IMR-90 (cell line): ENCODE results near the gene CDH15. TPM values are rescaled to one million over a fixed set of nuclear protein-coding genes. Genes with fewer than 3 reads are reported as not detected.

Experiments used
- ATAC-seq: fragments of 200-7000 bp; cut with Tn5 transposase; 2 replicates; pipeline ENCODE4 v1.9.1; 2020; ENCODE audit warnings: low read depth, mild to moderate bottlenecking, moderate library complexity
- BruUV-seq: library from RNA; stranded (reverse); fragments of 400-500 nt; replicated peaks from 2 replicates; lab custom pipeline; 2021; lab: Mats Ljungman, UMichigan
- CTCF ChIA-PET: fragments of 300-600 bp; formaldehyde crosslinking; extraction: SDS; loops from one replicate; lab custom pipeline; 2021; ENCODE audit warnings: antibody characterized with exemption; lab: Yijun Ruan, JAX
- POLR2A ChIA-PET: fragments of 300-600 bp; sonication (Branson Sonifier 250); formaldehyde crosslinking; loops from one replicate; lab custom pipeline; 2022; ENCODE audit warnings: antibody characterized with exemption; ENCODE audit not compliant: unreplicated experiment; lab: Charles Lee
- DNase-seq: peaks from one replicate; pipeline ENCODE4 v3.0.0; 2013
- H2AFZ ChIP-seq: replicated peaks from 2 replicates; pipeline ENCODE3; 2013; ENCODE audit warnings: low read length, mild to moderate bottlenecking; ENCODE audit not compliant: poor library complexity
- H2AK5ac ChIP-seq: 2 replicates; pipeline ENCODE4 v1.6.1; 2013; ENCODE audit warnings: low read depth, low read length, inconsistent platforms
- H2AK9ac ChIP-seq: replicated peaks from 2 replicates; pipeline ENCODE3; 2013; ENCODE audit warnings: mild to moderate bottlenecking, low read depth, low read length, moderate library complexity; ENCODE audit not compliant: poor library complexity
- H2BK120ac ChIP-seq: 2 replicates; pipeline ENCODE4 v1.6.1; 2013; ENCODE audit warnings: low read depth, low read length, inconsistent platforms
- H2BK15ac ChIP-seq: 3 replicates; pipeline ENCODE4 v1.6.1; 2013; ENCODE audit warnings: low read depth, low read length, inconsistent platforms
- H2BK20ac ChIP-seq: 2 replicates; pipeline ENCODE4 v1.6.1; 2013; ENCODE audit warnings: low read depth, mild to moderate bottlenecking, inconsistent platforms, low read length, moderate library complexity
- H2BK5ac ChIP-seq: 2 replicates; pipeline ENCODE4 v1.6.1; 2013; ENCODE audit warnings: mild to moderate bottlenecking, low read depth, low read length, inconsistent platforms; ENCODE audit not compliant: poor library complexity, severe bottlenecking
- H3K14ac ChIP-seq: replicated peaks from 2 replicates; pipeline ENCODE4 v1.6.1; 2013; ENCODE audit warnings: low read depth, low read length, inconsistent platforms
- H3K18ac ChIP-seq: 2 replicates; pipeline ENCODE4 v1.6.1; 2013; ENCODE audit warnings: low read depth, low read length, control low read depth
- H3K23ac ChIP-seq: 2 replicates; pipeline ENCODE4 v1.6.1; 2013; ENCODE audit warnings: low read depth, low read length, inconsistent platforms
- H3K27ac ChIP-seq: 2 replicates; pipeline ENCODE4 v1.5.1; 2013; ENCODE audit warnings: mild to moderate bottlenecking, control low read depth, low read length; ENCODE audit not compliant: insufficient read depth
- H3K27me3 ChIP-seq: 2 replicates; pipeline ENCODE4 v1.6.1; 2013; ENCODE audit warnings: low read length; ENCODE audit not compliant: control insufficient read depth, insufficient read depth
- H3K36me3 ChIP-seq: 2 replicates; pipeline ENCODE4 v1.6.1; 2013; ENCODE audit warnings: low read length, mixed read lengths; ENCODE audit not compliant: control insufficient read depth, insufficient read depth
- H3K4ac ChIP-seq: 2 replicates; pipeline ENCODE4 v1.6.1; 2013; ENCODE audit warnings: low read depth, low read length, inconsistent platforms
- H3K4me1 ChIP-seq: 2 replicates; pipeline ENCODE4 v1.6.1; 2013; ENCODE audit warnings: low read length, mixed read lengths; ENCODE audit not compliant: control insufficient read depth, insufficient read depth
- H3K4me2 ChIP-seq: 2 replicates; pipeline ENCODE4 v1.6.1; 2013; ENCODE audit warnings: low read depth, mild to moderate bottlenecking, control low read depth, low read length, moderate library complexity
- H3K4me3 ChIP-seq: 2 replicates; pipeline ENCODE4 v1.5.1; 2013; ENCODE audit warnings: low read depth, mild to moderate bottlenecking, control low read depth, low read length, moderate library complexity; ENCODE audit not compliant: insufficient read depth
- H3K56ac ChIP-seq: 2 replicates; pipeline ENCODE4 v1.6.1; 2013; ENCODE audit warnings: low read length, inconsistent platforms; ENCODE audit not compliant: insufficient read depth; ENCODE audit errors: extremely low read depth
- H3K79me1 ChIP-seq, 2 experiments: 2 replicates each; pipeline ENCODE4 v1.6.1; 2013; ENCODE audit warnings: low read length in 2 of 2, inconsistent platforms in 1 of 2, low read depth in 1 of 2
- H3K9ac ChIP-seq: 2 replicates; pipeline ENCODE4 v1.6.1; 2013; ENCODE audit warnings: low read depth, low read length, control low read depth
- H3K9me1 ChIP-seq: 2 replicates; pipeline ENCODE4 v1.6.1; 2013; ENCODE audit warnings: low read length, inconsistent platforms; ENCODE audit not compliant: insufficient read depth
- H3K9me3 ChIP-seq: 2 replicates; pipeline ENCODE4 v1.6.1; 2013; ENCODE audit warnings: low read length; ENCODE audit not compliant: control insufficient read depth, insufficient read depth
- H4K20me1 ChIP-seq: 2 replicates; pipeline ENCODE4 v1.6.1; 2013; ENCODE audit warnings: low read length, inconsistent platforms; ENCODE audit not compliant: insufficient read depth
- H4K5ac ChIP-seq: 2 replicates; pipeline ENCODE4 v1.6.1; 2013; ENCODE audit warnings: mild to moderate bottlenecking, low read depth, low read length, control low read depth
- H4K8ac ChIP-seq, 2 experiments: 2 replicates each; pipeline ENCODE4 v1.6.1; 2013; ENCODE audit warnings: low read depth in 2 of 2, low read length in 2 of 2, control low read depth in 1 of 2, inconsistent platforms in 1 of 2
- H4K91ac ChIP-seq: 2 replicates; pipeline ENCODE4 v1.6.1; 2013; ENCODE audit warnings: low read depth, low read length, inconsistent platforms; ENCODE audit not compliant: insufficient read depth
- CEBPB ChIP-seq: IDR thresholded peaks from 2 replicates; pipeline ENCODE4 v1.6.1; 2012; ENCODE audit warnings: low read depth, low read length, improper control_type of control experiment
- CHD1 ChIP-seq: IDR thresholded peaks from 2 replicates; pipeline ENCODE4 v1.6.1; 2012; ENCODE audit warnings: low read depth, low read length, improper control_type of control experiment
- RCOR1 ChIP-seq: IDR thresholded peaks from 2 replicates; pipeline ENCODE4 v1.6.1; 2012; ENCODE audit warnings: mild to moderate bottlenecking, low read length, improper control_type of control experiment; ENCODE audit not compliant: insufficient replicate concordance
- WGBS, 2 experiments: methylation state at CpG; one replicate each; pipeline versions ENCODE4 v1.1.5 to v1.1.7; 2013; ENCODE audit warnings: missing lambda C conversion rate in 2 of 2; ENCODE audit not compliant: insufficient read length in 1 of 2; ENCODE audit errors: extremely low coverage in 2 of 2; 5-methylcytosine and 5-hydroxymethylcytosine counted together
- dilution Hi-C: fragments of 300-500 bp; cut with HindIII; formaldehyde crosslinking; loops from one replicate; pipeline ENCODE4 v1.14.3; 2018; ENCODE audit warnings: low sequenced_read_pairs; ENCODE audit not compliant: unreplicated experiment
- in situ Hi-C: fragments of 300-500 bp; cut with MboI; formaldehyde crosslinking; loops from 3 replicates; pipeline ENCODE4 v1.14.3; 2019; ENCODE audit warnings: low sequenced_read_pairs, inconsistent platforms, mixed read lengths
- intact Hi-C: fragments of 100-400 bp; cut with micrococcal nuclease; formaldehyde crosslinking; loops from 2 replicates; pipeline ENCODE4 v1.10.0; 2022
- polyA plus RNA-seq, 3 experiments: library from polyadenylated mRNA; depleted of rRNA; stranded (reverse); fragments of >200 nt; gene quantifications; 2 replicates each; pipeline ENCODE4 v1.2.3, GENCODE V29; 2012; ENCODE audit warnings: low replicate concordance in 1 of 3
- total RNA-seq: library from RNA; depleted of rRNA; stranded (reverse); fragments of >200 nt; gene quantifications from 2 replicates; pipeline ENCODE4 v1.2.3, GENCODE V29; 2012

The CDH15 gene
- total and polyA plus RNA-seq, 2 of the 4 experiments (the other 2 are of a cell fraction), result 0.18 to 0.62 TPM

GRCh38 chr16:89166696-89167424 is 4.7 kb upstream of the CDH15 start:
- CTCF ChIA-PET, result interaction anchor here (0.6 to 1.0 kb wide), 2 partner anchors 11 to 416 kb away, joined by 3 read pairs; no protein-coding TSS in a partner anchor
- Histone ChIP-seq H4K91ac (no peak overlapping the region), H3K4me3 (no peak overlapping the region), H3K4ac (peak overlapping the region; percentile 22; the same call in 1 of the 2 replicates), H4K8ac (peak overlapping the region in 1 of 2 experiments; percentile 19; a peak in 1 of 4 replicates), H3K27me3 (peaks cover 22% of the 10 kb centered on the region), H2AK9ac (peak overlapping the region; percentile 90), H3K23ac (no peak overlapping the region), H3K56ac (no peak overlapping the region), H4K5ac (peak overlapping the region; percentile 49; the same call in 1 of the 2 replicates), H2BK120ac (no peak overlapping the region), H3K9me3 (no peaks in the 10 kb centered on the region), H3K14ac (no peak overlapping the region), H3K36me3 (no peaks in the 10 kb centered on the region), H3K18ac (no peak overlapping the region; the same call in 1 of the 2 replicates), H3K79me1 (no peaks in the 10 kb centered on the region), H2BK5ac (no peak overlapping the region), H3K9me1 (no peaks in the 10 kb centered on the region), H2BK15ac (no peak overlapping the region), H4K20me1 (no peaks in the 10 kb centered on the region), H3K4me1 (peaks cover 5% of the 10 kb centered on the region; the same call in 1 of the 2 replicates), H2AK5ac (peak overlapping the region; percentile 67; the same call in 1 of the 2 replicates), H3K9ac (no peak overlapping the region), H2AFZ (peak overlapping the region; percentile 88), H3K4me2 (peak overlapping the region; percentile 57; the same call in 1 of the 2 replicates), H2BK20ac (no peak overlapping the region), H3K27ac (no peak overlapping the region)
- BruUV-seq, result no TSS peak
- dilution Hi-C loops, result no loop called here
- ATAC-seq (0 out of 2 replicates have a peak, but pooled peaks have one; percentile 1), DNase-seq (no peak)
- POLR2A ChIA-PET, result no interaction called here
- in situ Hi-C loops, result loop anchor here (10.0 kb wide), 1 partner anchor 422 kb away; no protein-coding TSS in a partner anchor
- 48% methylated on average over 3 of the region's 18 CpGs; no CpG with 5 or more reads in 1 of the 2 experiments for WGBS, 2 experiments
- TF ChIP-seq RCOR1 (no peak), CEBPB (no peak), CHD1 (no peak)
- intact Hi-C loops, result loop anchor here (1.0 to 2.0 kb wide), 3 partner anchors 349 to 430 kb away; no protein-coding TSS in a partner anchor
